GM21576 (cell line): ENCODE results near the gene SLCO2B1.

Experiments
- ATAC-seq: cut with Tn5 transposase; IDR thresholded peaks from one replicate; pipeline ENCODE4 v1.9.1; 2021; ENCODE audit warnings: mild to moderate bottlenecking, moderate library complexity; ENCODE audit not compliant: unreplicated experiment

Gene SLCO2B1

GRCh38 chr11:75145196-75145971 lies 5.5 kb upstream of the SLCO2B1 start:
- no peak for ATAC-seq

DNA sequence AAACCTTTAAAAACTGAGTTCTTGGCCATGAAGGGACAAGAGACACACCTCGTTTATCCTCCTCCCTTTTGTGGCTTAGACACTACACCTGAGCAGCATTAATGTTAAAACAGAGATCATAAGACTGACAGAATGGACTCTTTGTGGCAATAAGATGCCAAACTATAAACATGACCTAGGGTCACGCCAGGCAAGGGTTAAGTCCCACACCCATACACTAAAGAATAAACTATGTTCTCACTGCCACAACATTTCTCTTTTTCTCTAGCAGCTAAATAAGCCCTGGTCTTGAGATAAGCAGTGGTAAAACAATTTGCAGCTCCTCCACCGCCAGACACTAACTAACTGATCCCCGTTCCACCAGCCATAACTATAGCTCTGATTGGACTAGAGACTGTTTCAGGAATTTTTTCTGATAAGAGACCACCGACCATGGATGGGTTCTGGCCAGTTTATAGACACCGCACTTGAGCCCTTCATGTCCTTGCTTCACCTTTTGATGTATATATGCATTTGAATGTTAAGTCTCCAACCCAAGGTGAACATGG lies 4.9 kb upstream of the SLCO2B1 start:
- ATAC-seq = no peak

- no peak for ATAC-seq
Measured at GRCh38 chr11:75146711-75147110, 4.2 kb upstream of the SLCO2B1 start.

- no peak for ATAC-seq
Measured at GRCh38 chr11:75147191-75147874, 3.6 kb upstream of the SLCO2B1 start.

- no peak for ATAC-seq
Measured at GRCh38 chr11:75147875-75148263, 3.0 kb upstream of the SLCO2B1 start.

GRCh38 chr11:75148436-75148983 lies 2.4 kb upstream of the SLCO2B1 start:
- ATAC-seq = no peak

DNA sequence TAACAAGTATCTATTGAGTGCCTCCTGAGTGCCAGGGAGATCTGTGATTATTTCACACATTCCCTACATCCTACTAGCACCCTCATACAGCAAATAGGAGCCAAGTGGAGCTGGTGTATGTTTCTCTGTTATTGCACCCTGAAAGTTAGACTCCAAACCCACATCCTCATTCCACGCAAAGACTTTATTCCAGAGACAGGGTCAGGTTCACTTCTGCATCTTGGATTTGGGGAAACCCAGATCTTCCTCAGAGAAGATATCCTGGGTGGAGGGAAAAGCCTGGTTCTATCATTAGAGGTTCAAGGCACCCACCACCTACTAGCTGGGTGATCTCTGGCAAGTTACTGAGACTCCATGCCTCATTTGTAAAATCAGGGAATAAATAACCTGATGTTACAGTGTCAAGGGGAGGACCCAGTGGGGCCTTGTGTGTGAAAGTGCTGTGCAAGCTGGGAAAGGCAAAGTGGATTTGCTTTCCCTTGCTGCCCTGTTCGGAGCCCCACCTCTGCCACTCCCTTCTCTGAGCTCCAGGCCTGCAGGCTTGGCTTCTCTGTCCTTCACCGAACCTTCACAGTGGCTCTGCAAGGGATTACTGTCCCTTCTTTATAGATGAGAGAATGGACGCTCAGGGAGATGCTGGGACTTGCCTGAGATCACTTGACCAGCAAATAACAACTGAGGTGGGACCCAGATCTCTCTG lies 991 bp upstream of the SLCO2B1 start:
- no peak for ATAC-seq

DNA sequence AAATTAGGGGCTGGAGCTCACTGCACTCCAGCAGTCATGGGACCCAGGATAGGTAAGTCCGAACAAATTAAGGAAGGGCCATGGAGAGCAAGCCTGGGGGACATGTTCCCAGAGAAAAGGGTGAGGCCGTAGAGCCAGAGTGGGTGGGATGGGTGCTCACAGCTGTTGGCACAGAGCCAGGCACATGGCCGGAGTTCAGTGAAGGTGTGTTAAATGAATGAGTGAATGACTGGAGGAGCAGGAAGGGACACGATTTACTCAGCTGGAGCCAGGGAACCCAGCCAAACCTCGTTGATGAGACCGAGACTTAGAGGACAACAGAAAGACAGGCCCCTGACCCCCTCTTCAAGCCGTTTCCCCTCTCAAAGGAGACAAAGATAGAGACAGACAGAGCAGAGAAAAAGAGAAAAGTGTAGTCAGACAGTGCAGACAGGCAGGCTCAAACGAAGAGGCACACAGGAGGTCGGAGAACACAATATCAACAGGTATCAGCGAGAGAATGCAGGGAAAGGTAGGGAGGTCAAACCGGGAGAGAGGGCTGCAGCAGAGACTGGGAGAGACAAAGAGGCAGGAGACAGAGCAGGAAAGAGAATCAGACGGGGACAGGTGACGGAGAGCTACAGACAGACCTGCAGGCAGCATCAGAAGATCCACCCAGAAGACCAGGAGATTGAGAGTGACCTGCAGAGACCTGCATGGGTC lies 590 bp downstream of the SLCO2B1 start:
- no peak for ATAC-seq

DNA sequence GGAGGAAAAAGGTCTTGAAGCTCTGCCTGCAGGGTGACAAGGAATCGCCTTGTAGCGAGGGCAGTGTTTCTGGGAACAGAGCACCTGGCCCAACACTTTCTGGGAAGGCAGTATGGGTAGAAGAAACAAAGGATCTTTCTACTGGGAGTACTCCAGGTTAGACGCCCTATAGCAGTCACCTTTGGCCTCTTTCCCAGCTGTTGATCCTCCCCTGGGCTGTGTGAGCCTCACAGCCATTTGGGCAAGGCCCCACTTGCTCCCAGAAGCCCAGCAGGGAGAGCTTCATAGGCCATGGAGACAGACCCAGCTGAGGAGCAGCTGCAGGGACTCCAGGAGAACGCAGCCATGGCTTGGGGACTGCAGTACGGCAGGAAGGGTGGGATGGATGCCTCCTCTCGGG lies 1.2 kb downstream of the SLCO2B1 start:
- ATAC-seq = no peak

GRCh38 chr11:75152651-75153427 lies 1.9 kb downstream of the SLCO2B1 start:
- no peak for ATAC-seq

DNA sequence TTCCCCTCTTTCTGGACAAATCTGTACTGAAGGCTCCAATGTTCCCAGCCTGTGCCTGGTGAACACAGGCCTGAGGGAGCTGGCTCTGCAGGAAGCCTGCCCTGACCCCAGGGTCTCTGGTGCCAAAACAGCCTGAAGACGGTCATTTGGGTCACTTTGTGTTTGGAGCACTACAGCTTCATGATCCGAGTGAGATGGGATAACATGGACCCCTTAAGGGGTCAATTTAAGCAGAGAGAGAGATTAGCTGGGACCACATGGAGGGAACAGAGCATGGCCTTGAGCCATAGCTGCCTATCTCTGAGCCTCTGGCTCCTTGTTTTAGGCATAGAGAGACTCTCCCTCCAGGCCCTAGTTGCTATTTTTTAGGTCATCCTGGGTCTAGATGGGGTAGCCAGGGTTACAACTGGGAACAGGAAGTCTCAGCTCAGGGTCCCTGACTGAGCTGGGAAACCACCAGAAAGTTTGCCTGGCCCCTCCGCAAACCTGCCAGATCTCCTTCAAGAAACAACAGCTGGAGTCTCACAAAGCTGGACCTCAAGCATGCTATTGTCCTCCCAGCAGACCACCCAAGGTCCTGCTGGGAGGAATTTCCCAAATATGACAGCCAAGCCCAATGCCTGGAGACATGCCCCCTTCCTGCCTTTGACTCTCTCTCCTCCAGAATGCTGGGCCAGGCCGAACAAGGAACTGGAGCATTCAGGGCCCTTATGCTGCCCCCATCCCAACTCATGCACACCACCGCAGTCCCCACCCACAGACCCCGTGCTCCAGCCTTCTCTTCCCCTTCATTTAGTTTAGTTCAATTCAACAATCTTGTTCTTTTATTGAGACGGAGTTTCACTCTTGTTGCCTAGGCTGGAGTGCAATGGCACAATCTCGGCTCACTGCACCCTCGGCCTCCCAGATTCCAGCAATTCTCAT lies 4.0 kb downstream of the SLCO2B1 start:
- no peak for ATAC-seq

GRCh38 chr11:75155570-75156422 lies 4.9 kb downstream of the SLCO2B1 start:
- ATAC-seq = no peak

DNA sequence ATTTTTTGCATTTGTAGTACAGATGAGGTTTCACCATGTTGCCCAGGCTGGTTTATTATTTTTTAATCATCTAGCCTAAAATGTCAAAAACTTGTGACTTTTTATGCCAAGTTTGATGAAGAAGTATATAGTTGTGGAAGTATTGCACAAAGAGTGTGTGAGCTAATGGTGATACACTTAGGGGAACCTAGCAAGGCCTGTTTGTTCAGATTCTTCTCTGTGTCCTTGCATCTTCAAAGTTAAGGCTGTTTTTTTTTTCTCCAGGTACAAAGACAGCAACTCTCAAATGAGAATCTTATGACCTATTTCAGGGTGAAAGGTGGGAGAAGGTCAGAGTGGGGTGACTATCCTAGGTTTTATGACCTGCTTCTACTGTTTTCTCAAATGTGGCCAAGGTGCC lies 7.3 kb downstream of the SLCO2B1 start:
- no peak for ATAC-seq

- no peak for ATAC-seq
Measured at GRCh38 chr11:75158696-75159150, 7.8 kb downstream of the SLCO2B1 start.

- ATAC-seq = no peak
Measured at GRCh38 chr11:75159151-75159953, 8.4 kb downstream of the SLCO2B1 start.

DNA sequence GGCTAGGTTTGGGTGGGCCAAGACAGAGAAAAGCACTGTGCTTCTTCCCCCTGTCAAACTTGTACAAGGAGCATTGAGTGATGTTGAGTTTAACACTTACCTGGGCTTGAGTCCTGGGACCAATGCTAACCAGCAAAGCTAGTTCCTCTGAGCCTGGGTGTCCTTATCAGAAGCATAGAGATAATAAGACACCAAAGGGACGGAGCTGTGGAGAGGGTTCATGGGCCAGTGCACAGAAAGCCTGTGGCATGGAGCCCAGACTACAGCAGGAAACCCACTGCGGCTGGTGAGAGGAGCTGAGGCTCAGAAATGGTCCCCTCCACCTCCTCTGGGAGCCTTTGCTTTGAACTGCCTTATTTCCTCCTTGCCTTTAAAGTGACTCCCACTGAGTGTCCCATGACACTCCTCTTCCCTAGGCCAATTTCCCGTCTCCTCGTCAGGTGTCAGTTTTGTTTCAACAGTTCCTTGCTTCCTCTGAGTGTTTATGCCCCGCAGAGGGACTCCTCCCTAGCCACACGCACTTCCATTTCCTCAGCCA lies 9.4 kb downstream of the SLCO2B1 start:
- ATAC-seq = no peak

DNA sequence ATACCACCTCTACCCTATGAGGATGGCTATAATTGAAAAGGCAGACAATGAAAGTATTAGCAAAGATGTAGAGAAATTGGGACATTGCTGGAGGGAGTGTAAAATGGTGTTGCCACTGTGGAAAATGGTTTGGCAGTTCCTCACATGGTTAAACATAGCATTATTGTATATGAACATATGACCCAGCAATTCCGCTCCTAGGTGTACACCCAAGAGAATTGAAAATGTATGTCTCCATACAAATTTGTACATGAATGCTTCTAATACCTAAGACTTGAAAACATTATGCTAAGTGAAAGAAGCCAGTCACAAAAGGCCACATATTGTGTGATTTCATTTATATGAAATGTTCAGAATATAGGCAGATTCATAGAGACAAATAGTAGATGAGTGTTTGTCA lies 10.0 kb downstream of the SLCO2B1 start:
- ATAC-seq = no peak
